Motor neuron (in vitro differentiated cells): Measurements from ENCODE around the gene ABHD11. TPM values are rescaled to one million over a fixed set of nuclear protein-coding genes. Genes with fewer than 3 reads are reported as not detected.
A peak's percentile ranks its signal among the peaks of the same experiment; 100 is the strongest.
"Not testable (repeated sequence)": the region's sequence is repeated elsewhere in the genome, so short reads cannot be mapped to it uniquely, and the experiment has no call there.

Experiments used
- ATAC-seq, 8 experiments: fragments of 200-7000 bp; cut with Tn5 transposase; replicated peaks in 6 of 8; 2 replicates each; pipeline ENCODE4 v1.8.0; 2021; ENCODE audit warnings: mild to moderate bottlenecking in 8 of 8, moderate library complexity in 8 of 8
- H3K27ac ChIP-seq, 2 donors: fragments of 250-450 bp; sonication (Bioruptor Pico); 2 replicates each; pipeline ENCODE4 v1.9.0; 2021; ENCODE audit warnings: antibody characterized with exemption in 2 of 2, mild to moderate bottlenecking in 2 of 2, moderate library complexity in 1 of 2
- H3K4me1 ChIP-seq, 2 donors: fragments of 250-450 bp; sonication (Bioruptor Pico); replicated peaks in 1 of 2; 2 replicates each; pipeline ENCODE4 v1.6.1; 2021; ENCODE audit warnings: antibody characterized with exemption in 2 of 2, mild to moderate bottlenecking in 2 of 2, moderate library complexity in 1 of 2
- H3K4me3 ChIP-seq, 5 donors: fragments of 250-450 bp; sonication (Bioruptor Pico); 2 replicates each; pipeline ENCODE4 v1.9.0; 2021; ENCODE audit warnings: antibody characterized with exemption in 5 of 5, mild to moderate bottlenecking in 5 of 5, moderate library complexity in 4 of 5
- WGBS, 10 experiments: fragments of 450-650 bp; shearing (Covaris generic); methylation state at CpG; one replicate each; pipeline ENCODE4 v1.0.0; 2022; 5-methylcytosine and 5-hydroxymethylcytosine counted together
- in situ Hi-C, 9 experiments: fragments of 400-800 bp; cut with MboI; loops; one replicate each; pipeline ENCODE4 v1.15.0; 2021; ENCODE audit warnings: low sequenced_read_pairs in 9 of 9, low pct_unique_long_range_greater_than_20kb in 2 of 9; ENCODE audit not compliant: unreplicated experiment in 9 of 9
- total RNA-seq, 8 experiments: library from RNA; unstranded; fragments of 300-600 nt; gene quantifications; 2 replicates each; pipeline versions ENCODE4 v1.2.3 to v1.2.4, GENCODE V29; 2022

ABHD11 gene
- total RNA-seq, 8 experiments from 2014 or later = 6.4 to 22.0 (median 13.3) TPM

- Histone ChIP-seq H3K4me1 (peaks cover 21 to 32% of the 10 kb centered on the region in 2 donors), H3K27ac (peak overlapping the region; percentile 51 to 68), H3K4me3 (peak overlapping the region in 1 of 5 donors; percentile 0)
- WGBS, 10 experiments = 0 to 100% (median 55%) methylated on average over 1 to 8 of the region's 16 CpGs; no CpG with 5 or more reads in 5 of the 10 experiments
- in situ Hi-C loops = no loop called here
- ATAC-seq = peak; percentile 80 to 93 (median 92)
Measured at GRCh38 chr7:73715648-73716317, 22.8 kb downstream of the ABHD11 start.

GRCh38 chr7:73713319-73713718 lies 25.3 kb downstream of the ABHD11 start:
- H3K27ac ChIP-seq, H3K4me3 ChIP-seq, ATAC-seq, in situ Hi-C loops: not testable (repeated sequence)
- 70 to 100% (median 87%) methylated on average over 1 to 6 of the region's 6 CpGs; no CpG with 5 or more reads in 4 of the 10 experiments for WGBS, 10 experiments
- peaks cover 17 to 26% of the 10 kb centered on the region in 2 donors for H3K4me1 ChIP-seq

GRCh38 chr7:73712773-73713172 lies 25.8 kb downstream of the ABHD11 start:
- Histone ChIP-seq H3K27ac (no peak overlapping the region), H3K4me3 (no peak overlapping the region), H3K4me1 (peaks cover 13 to 21% of the 10 kb centered on the region in 2 donors)
- ATAC-seq = no peak
- 60 to 100% (median 82%) methylated on average over 1 of the region's 1 CpG; no CpG with 5 or more reads in 4 of the 10 experiments for WGBS, 10 experiments
- in situ Hi-C loops = no loop called here

DNA sequence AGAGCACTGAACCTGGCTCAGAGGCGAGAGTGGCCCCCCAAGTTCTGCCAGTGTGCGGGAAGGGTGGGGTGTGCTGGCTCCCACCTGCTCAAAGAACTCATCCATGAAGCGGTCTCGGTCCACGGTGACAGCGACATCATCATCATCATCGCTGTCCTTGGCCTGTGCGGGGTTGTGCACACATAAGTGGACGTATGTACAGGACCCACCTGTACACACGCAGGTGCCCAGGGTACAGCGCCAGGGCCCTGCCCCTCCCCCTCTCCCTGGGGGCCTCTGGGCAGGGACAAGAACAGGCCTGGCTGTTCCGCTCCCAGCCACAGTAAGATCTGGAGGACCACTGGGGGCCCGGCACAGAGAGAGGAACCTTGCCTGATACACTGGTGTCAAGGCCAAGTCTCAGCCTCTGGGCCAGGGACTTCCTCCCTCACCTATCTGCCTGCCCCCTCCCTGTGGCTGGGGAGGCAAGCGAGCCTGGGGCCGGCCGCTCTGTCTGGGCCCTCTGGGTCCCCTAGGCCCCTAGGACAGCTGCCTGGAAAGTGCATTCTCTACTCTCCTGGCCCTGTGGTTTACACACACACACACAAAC lies 29.5 kb downstream of the ABHD11 start:
- ATAC-seq = no peak
- Histone ChIP-seq H3K4me3 (no peak overlapping the region), H3K4me1 (peaks cover 5 to 24% of the 10 kb centered on the region in 2 donors), H3K27ac (no peak overlapping the region)
- WGBS, 10 experiments = 87 to 100% methylated on average over 3 to 4 of the region's 16 CpGs; no CpG with 5 or more reads in 8 of the 10 experiments
- in situ Hi-C loops = no loop called here

GRCh38 chr7:73707045-73707631 lies 31.5 kb downstream of the ABHD11 start:
- Histone ChIP-seq H3K4me1 (peaks cover 12 to 31% of the 10 kb centered on the region in 2 donors), H3K4me3 (no peak overlapping the region), H3K27ac (no peak overlapping the region)
- ATAC-seq = no peak
- 80 to 100% (median 80%) methylated on average over 1 to 5 of the region's 15 CpGs; no CpG with 5 or more reads in 6 of the 10 experiments for WGBS, 10 experiments
- in situ Hi-C loops = no loop called here

- no peak for ATAC-seq
- H3K4me1 ChIP-seq = peaks cover 12 to 31% of the 10 kb centered on the region in 2 donors
- H3K27ac ChIP-seq = no peak overlapping the region
- no peak overlapping the region for H3K4me3 ChIP-seq
- in situ Hi-C loops = no loop called here
- WGBS, 10 experiments = 60 to 100% (median 80%) methylated on average over 1 to 3 of the region's 25 CpGs; no CpG with 5 or more reads in 5 of the 10 experiments
Measured at GRCh38 chr7:73706126-73707044, 32.2 kb downstream of the ABHD11 start.

- ATAC-seq = no peak
Measured at GRCh38 chr7:73705551-73705920, 33.1 kb downstream of the ABHD11 start.

DNA sequence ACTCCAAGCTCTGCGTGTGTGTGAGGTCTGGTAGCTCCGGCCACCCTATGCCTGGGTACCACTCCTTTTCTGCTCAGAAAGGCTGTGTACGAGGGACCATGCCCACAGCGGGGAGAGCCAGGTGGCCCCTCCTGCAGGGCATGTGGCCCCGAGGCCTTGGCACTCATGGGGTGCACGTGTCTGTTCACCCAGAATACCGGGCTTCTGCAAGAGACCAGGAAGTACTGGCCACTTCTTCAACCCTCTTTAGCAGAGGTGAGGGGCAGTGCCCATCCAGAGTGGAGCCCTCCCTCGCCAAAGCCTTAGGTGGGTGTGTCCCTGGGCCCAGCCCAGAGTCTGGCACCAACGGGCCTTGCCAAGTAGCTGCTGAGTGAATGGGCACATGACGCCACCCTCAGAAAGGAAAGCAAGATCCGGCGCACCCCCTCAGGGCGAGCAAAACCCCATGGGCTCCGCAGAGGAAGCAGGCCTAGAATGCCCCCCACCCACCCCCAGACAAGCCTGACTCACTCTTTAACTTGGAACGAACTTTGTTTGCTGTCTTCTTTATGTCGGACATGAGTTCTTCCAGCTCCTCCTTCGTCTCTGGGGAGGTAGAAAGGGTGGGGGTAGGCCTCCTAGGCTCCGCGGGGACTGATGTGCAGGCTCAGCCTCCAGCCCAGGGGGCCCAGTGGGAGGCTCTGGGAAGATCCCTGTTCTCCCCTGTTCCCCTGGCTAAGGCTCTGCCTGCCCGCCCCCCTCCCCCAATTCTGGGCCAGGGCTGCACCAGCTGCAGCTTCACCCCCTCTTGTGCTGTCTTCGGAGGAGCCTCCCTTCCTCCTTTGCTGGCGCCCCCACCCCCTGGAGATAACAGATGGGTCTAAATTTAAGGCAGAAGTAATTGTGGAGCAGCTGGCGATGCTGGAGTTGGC lies 33.7 kb downstream of the ABHD11 start:
- in situ Hi-C loops = no loop called here
- WGBS, 10 experiments = 20 to 100% (median 81%) methylated on average over 1 to 7 of the region's 23 CpGs; no CpG with 5 or more reads in 5 of the 10 experiments
- no peak overlapping the region for H3K4me3 ChIP-seq
- peaks cover 12 to 31% of the 10 kb centered on the region in 2 donors for H3K4me1 ChIP-seq
- peak in 2 of 8 experiments; percentile 4 to 55 for ATAC-seq
- peak overlapping the region in 1 of 2 donors; percentile 82 for H3K27ac ChIP-seq

More at GRCh38 chr7:73705551-73705920, 33.1 kb downstream of the ABHD11 start:
- no peak overlapping the region for H3K27ac ChIP-seq
- in situ Hi-C loops = no loop called here
- H3K4me3 ChIP-seq = no peak overlapping the region
- 40 to 80% (median 60%) methylated on average over 1 to 2 of the region's 10 CpGs; no CpG with 5 or more reads in 7 of the 10 experiments for WGBS, 10 experiments
- peaks cover 12 to 31% of the 10 kb centered on the region in 2 donors for H3K4me1 ChIP-seq

- peak overlapping the region; percentile 56 to 82 for H3K27ac ChIP-seq
- 0% methylated on average over 1 of the region's 45 CpGs; no CpG with 5 or more reads in 9 of the 10 experiments for WGBS, 10 experiments
- peak; percentile 11 to 88 (median 82) for ATAC-seq
- peak overlapping the region in 2 of 5 donors; percentile 11 to 26 for H3K4me3 ChIP-seq
- in situ Hi-C loops = no loop called here
- H3K4me1 ChIP-seq = peaks cover 12 to 31% of the 10 kb centered on the region in 2 donors
Measured at GRCh38 chr7:73703757-73704639, 34.6 kb downstream of the ABHD11 start.

DNA sequence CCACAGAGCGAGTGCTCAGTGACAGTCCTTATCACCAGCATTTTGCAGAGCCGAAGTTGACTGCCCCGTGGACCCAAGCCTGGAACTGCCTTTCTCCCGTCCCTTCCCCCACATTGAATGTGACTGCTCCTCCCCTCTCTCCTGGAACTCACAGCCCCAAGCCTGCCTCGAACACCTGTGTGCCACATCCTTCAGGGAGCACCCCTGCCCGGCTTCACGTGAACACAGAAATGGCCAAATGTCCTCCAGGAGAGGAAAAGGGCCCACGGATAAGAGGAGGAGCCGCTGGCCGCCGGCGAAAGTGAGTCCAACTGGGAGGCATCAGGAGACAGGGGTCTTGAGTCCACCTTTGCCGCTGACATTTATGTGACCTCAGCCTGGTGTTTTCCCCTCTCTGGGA lies 35.4 kb downstream of the ABHD11 start:
- Histone ChIP-seq H3K4me1 (peaks cover 12 to 31% of the 10 kb centered on the region in 2 donors), H3K27ac (peak overlapping the region; percentile 31 to 59), H3K4me3 (peak overlapping the region in 2 of 5 donors; percentile 11 to 26)
- ATAC-seq = no peak
- WGBS, 10 experiments = 40 to 100% (median 57%) methylated on average over 1 to 7 of the region's 13 CpGs; no CpG with 5 or more reads in 5 of the 10 experiments
- in situ Hi-C loops = no loop called here

- H3K27ac ChIP-seq = no peak overlapping the region
- no peak for ATAC-seq
- 89 to 100% (median 100%) methylated on average over 1 to 4 of the region's 18 CpGs; no CpG with 5 or more reads in 7 of the 10 experiments for WGBS, 10 experiments
Measured at GRCh38 chr7:73702665-73703064, 35.9 kb downstream of the ABHD11 start.

More at GRCh38 chr7:73702665-73703064, 35.9 kb downstream of the ABHD11 start:
- H3K4me1 ChIP-seq = peaks cover 12 to 31% of the 10 kb centered on the region in 2 donors
- in situ Hi-C loops = no loop called here
- no peak overlapping the region for H3K4me3 ChIP-seq
